Stimulated activated CD8-positive, alpha-beta memory T cell treated with anti-CD3 and anti-CD28 coated beads, Interleukin-15, amount 100 ng/mL, for 1 hour (primary cell): ENCODE data around the gene ADAMTS7.
"Not testable (repeated sequence)": the region's sequence is repeated elsewhere in the genome, so short reads cannot be mapped to it uniquely, and the experiment has no call there.

Source experiments
- DNase-seq: peaks from one replicate; pipeline ENCODE4 v3.0.0-alpha.2; 2020; ENCODE audit warnings: low read depth

Gene ADAMTS7

DNA sequence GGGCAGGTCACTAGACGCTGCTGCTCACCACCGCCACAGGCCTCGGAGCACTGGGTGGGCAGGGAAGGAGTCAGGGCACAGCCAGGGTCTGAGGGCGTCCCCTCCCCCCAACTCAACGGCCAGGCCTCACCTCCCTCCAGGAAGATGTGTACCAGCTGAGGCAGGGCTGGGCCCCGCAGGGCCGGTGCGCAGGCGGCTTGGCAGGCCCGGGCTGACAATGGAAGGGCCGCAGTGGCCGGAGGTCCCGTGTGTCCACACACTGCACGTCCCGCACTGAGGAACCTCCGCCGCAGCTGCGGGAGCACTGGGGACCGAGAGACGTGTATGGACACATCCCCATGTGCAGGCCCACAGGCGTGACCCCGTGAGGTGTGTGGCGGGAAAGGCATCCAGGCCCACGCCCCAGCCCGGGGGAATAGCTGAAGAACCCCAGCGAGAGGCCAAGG lies 47.4 kb downstream of the ADAMTS7 start:
- DNase-seq, result no peak

DNA sequence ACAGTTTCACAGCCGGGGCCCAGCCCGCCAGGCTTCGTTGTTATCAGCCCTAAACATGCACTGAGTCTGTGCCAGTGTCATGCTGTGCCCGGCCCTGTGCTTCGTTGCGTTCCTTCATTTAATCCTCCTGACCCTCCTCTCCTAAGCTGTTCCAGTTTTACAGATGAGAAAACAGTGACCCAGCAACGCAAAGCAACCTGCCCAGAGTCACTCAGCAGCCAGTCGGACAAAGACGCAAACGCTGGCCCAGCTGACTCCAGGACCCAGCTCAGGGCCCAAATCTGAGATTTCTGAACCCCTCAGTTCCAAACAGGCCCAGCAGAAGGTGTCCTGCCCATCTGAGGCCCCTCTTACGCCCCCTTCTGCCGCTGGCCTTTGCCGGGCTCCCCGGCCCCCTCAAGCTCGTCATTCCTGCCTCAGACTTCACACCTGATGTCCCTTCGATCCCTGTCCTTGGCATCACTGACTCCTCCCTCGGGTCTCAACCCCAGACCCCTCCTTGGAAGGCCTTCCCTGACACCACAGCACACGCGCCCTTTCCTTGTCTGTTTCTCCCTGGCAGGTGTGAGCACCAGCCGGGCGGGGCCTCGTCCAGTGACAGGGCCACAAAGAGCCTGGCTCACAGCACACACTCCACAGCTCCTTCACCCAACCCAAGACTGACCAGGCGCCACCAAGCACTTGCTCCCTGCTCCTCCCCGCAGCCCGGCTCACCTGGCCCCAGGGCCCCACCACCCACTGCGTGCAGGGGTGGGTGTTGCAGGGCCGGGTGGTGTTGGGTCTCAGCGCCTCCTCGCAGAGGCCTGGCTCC lies 48.1 kb downstream of the ADAMTS7 start:
- DNase-seq, result no peak

DNA sequence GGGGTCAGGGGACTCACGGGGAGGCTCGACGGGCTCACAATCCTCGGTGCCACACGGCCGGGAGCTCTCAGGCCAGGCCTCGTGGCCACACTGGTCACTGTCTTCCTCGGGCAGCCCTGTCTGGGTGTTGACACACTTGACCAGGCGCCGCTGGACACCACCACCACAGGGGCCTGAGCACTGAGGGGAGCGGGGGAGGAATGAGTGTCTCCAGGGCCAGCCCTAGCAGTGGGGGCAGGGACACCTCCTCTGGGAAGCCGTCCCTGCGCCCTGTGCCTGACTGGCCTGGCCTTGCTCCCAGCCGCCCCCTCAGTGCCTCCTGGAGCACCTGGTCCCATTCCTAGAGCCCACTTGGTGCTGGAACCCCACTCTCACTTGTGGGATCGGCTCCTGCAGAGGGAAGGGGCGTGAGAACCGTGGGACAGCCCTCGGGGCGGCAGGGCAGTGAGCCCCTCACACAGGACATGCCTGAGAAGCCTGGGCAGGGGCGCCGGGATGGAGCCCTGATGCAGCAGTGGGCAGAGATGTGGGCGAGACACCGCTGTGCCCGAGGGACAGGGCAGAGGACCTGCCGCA lies 48.8 kb downstream of the ADAMTS7 start:
- not testable (repeated sequence) for DNase-seq

DNA sequence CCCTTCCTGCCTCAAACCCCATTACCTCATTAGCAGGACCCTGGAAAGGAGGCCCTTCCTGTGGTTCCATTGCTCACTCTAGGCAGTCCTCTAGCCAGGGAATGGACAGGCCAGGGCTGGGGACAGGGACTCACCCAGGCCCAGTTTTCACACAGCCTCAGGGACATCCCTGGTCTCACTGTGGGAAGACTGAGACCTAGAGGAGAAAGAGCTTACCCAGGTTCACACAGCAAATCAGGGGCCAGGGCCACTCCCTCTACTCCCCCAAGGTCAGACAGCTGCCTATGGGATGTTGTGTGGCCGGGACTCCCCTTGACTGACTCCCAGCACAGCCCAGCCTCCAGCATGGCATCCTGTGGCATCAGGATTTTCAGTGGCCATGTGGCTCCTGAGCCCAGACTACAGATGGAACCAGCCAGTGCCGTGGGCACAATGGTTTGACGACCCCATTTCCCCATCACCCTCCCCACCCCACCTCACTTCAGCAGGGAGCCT lies 49.3 kb downstream of the ADAMTS7 start:
- DNase-seq, result no peak

DNA sequence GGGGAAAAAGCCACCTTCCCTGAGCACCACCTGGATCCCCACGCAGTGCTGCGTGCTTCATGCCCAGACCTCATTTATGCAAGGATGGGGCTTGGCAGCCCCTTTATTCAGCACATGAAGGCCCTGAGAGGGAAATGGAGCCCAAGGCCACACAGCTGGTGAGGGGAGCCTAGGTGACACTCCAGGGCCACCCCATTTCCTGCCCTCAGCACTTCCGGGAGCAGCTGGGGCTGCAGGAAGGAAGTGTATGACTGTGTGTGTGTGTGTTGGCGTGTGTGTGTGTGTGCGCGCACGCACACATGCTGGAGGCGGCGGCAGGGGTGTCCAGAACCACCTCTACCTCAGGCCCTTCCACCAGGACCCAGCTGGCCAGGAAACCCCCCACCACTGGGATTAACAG lies 49.8 kb downstream of the ADAMTS7 start:
- peak; percentile 29 for DNase-seq

DNA sequence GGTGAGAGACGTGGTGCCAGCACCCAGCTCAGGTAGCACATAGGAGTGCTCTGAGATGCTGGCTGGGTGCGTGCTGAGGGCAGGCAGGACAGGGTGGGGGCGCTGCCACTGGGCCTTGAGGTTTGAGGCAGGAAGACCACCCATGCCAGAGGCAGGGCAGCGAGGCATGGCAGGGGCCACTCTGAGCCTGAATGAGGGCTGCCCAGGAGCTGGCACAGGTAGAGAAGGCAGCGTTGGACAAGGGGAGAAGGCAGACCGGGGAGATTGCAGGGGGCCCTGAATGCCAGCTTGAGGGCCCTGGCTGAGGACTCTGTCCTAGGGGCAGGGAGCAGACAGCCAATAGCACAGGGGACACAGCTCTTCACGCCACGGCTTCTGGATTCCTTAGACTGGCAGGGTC lies 50.2 kb downstream of the ADAMTS7 start:
- DNase-seq, result no peak

DNA sequence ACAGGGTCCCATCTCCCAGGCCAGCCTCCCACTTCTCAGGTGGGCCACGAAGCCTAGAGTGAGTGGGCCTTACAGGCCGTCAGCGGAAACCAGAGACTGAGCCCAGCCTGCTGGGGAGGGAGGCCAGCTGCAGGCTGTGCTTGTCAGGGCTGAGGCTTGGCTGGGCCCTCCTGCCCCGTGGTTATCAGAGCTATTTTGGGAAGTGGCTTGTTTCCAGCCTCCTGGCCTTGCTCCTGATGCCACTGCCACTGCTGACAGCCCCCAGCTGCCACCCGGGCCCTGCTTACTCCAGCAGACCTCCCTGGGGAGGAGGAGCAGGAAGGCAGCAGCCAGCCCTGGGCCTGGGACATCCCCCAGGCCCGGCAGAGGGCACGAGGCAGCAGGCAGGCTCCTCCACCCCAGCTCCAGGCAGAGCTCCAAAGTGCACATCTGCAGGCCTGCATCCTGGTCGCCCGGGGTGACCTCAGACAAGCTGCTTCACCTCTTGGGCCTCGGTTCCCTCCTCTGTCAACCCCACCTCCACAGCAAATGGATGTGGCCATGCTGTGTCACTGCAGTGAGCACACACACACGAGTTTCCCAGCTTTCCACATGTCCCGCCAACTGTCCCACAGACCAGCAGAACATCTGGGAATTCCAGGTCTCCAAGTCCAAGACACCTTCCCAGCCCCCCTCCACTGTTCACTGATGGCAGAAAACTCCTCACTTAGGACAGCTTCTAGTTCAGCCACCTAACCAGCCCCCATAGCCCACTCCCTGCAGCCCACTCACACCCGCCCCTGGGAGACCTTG lies 51.0 kb downstream of the ADAMTS7 start:
- not testable (repeated sequence) for DNase-seq

DNA sequence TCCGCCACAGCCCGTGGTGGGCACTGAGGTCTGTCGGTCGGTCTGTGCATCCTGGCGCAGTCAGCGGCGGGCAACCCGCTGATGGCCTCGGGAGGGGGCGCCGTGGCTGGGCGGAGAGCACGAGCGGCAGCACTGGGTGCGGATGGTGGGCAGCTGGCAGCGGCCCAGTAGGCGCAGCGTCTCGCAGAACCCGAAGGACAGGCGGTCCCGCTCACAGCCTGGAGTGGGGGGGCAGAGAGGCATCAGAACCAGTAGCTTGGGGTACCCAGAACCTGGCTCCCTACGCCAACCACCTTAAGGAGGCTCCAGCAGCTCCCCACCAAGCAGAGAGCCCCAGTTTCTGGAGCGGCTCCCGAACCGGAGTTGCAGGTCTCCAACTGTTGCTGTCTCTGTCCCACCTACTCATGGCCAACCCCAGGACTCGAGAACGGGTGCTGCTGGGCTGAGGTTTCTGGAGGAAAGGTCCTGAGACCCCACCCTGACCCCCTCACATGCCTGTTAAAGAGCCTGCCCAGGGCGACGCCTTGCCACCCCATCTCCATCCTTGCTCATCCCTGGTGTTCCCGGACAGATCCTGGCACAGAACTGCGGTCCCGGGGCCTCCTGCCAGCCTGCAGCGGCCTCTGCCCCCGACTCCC lies 51.8 kb downstream of the ADAMTS7 start:
- DNase-seq, result not testable (repeated sequence)

DNA sequence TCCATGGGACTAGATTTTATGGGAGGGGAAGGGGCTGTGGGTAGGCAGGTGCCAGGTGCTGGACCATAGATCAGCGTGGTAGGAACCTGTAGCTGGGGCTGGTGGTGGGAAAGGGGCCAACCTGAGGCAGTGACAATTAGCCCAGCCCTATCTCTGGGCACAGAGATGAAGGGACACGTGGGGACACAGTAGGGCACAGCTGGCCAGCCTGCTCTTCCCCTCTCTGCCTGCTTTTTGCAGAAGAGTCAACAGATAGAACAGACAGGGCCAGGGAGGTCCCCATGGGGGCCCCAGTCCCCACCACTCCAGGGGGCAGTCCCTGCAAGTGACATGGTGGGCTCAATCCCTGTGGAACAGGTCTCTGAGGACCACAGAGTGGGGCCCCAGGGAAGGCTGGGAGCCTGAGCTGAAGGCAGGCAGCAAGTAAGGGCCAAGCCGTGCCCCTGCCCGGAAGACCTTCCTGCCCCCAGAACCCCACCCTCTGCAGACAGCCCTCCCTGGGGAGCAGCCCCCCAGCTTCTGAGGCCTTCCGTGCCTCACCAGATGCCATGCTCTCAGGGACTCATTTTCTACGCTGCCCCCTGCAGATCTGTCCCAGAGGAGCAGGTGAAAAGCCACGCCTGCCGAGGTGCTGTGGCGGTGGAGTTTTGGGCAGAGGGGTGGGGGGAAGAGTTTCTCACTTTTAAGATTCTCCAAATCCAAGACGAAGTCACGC lies 52.6 kb downstream of the ADAMTS7 start:
- DNase-seq, result not testable (repeated sequence)

DNA sequence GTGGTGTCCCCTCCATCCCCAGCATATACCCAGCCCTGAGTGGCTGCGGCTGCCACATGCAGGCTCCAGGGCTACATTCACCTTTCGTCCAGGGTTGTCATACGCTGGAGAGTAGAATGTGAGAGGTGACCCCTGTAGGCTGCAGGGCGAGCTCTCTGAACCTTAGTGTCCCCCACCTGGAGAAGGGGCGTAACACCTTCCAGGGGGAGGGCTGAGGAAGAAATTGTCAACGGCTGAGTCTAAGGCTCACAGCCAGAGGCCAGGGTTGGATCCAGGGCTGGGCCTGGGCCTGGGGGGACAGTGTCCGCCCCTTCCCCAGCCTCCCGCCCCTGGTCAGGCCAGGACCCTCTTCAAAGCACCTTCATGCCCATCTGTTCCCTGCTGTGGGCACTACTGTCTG lies 53.2 kb downstream of the ADAMTS7 start:
- DNase-seq, result not testable (repeated sequence)

DNA sequence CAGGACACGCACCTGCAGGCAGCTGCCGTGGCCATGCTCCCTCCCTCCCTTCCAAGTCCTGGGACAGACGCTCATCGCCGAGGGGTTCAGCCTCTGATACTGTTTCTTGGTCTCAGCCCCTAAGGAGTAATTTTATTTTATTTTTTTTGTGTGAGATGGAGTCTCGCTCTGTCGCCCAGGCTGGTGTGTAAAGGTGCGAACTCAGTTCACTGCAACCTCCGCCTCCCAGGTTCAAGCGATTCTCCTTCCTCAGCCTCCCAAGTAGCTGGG lies 53.7 kb downstream of the ADAMTS7 start:
- no peak for DNase-seq

DNA sequence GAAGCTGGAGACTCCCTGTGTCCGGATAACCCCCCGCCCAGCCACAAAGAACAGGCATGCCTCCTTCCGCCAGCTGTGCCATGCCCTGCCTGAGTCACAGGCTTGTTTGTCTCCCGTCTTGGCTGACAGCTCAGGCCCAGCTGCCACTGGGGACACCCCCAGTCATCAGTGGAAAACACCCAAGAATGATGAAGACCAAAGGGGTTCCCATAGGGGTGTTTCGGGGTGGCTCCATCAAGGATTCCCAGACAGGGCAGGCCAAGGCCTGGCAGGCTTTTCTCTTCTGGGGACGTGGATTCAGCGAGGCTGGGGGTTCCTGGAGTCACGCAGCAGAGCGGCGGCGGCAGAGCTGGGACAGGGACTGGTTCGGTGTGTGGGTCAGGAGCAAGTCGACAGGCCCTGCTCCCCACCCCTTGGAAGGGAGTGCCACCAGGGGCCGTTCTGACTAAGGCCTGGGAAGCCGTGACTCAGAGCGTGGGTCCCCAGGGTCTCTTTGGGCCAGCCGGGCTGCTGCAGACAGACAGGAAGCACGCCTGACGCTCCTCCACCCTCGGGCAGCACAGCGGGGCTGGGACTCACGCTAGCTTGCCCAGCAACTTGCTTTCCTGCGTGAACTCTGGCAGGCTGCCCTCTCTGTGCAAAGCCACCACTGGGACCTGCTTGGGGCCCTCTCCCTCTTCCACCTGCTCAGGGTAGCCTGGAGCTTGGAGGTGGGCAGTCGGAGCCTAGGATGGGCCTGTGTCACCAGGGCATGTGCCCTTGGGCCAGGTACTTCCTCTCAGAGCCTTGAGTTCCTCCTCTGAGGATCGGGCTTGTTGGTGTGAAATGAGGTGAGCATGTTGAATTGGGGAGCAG lies 54.3 kb downstream of the ADAMTS7 start:
- DNase-seq, result not testable (repeated sequence)

DNA sequence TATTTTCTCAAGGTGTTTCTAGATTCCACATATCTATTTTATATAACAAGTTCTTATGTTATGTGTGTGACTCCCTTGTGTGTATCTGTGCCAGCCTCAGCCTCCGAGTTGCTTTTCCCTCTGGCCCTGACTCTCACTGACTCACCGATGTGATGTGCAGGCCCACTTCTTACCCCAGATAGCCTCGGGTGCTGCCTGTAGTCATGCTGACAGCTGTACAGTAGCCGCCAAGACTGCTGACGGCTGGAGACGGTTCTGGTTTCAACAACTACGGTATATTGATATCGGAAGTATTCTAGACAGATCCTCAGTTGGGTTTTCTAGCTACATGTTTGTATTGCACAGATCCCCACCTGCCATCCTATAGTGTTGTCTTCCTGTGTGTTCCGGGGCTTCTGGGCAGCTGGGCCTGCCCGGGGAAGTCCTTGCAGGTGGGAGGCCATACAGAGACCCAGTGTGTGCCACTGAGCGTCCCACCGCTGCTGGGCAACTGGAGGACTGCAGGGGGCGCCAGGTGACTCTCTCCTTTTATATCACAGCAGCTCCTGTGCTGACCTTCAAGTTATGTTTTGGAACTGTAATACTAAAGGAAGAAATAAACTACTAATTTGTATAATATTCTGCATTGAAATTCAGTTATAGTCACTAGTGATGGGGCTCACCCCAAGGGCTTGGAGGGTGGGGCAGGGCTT lies 55.2 kb downstream of the ADAMTS7 start:
- not testable (repeated sequence) for DNase-seq

DNA sequence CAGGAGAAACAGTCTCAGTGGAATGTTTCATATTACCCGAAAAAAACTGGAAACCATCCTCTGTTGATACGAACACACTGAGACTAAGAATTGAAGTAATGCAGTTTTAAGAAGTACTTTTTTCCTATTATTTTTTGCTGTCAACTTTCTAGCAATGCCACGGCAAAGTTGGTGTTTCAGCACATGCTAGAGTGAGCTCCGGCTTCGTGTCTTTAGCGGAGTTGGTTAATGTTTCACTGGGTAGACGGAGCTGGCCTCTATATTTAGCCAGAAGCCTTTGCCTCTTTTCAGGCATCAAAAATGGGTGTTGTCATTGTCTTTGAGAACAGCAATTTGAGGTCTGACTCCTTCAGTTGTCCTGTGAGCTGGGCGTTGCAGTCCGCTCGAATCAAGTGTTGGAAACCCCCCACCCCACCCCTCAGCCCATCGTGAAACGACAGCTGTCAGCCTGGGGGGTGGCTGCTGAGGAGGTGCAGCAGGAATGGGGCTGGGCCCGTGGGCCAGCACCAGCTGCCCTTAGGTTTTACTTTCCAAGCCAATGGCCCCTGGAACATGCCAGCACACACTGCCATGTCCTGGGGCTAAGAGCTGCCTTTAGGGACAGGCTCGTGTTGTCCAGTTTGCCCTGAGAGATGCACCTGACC lies 56.5 kb downstream of the ADAMTS7 start:
- DNase-seq, result not testable (repeated sequence)

DNA sequence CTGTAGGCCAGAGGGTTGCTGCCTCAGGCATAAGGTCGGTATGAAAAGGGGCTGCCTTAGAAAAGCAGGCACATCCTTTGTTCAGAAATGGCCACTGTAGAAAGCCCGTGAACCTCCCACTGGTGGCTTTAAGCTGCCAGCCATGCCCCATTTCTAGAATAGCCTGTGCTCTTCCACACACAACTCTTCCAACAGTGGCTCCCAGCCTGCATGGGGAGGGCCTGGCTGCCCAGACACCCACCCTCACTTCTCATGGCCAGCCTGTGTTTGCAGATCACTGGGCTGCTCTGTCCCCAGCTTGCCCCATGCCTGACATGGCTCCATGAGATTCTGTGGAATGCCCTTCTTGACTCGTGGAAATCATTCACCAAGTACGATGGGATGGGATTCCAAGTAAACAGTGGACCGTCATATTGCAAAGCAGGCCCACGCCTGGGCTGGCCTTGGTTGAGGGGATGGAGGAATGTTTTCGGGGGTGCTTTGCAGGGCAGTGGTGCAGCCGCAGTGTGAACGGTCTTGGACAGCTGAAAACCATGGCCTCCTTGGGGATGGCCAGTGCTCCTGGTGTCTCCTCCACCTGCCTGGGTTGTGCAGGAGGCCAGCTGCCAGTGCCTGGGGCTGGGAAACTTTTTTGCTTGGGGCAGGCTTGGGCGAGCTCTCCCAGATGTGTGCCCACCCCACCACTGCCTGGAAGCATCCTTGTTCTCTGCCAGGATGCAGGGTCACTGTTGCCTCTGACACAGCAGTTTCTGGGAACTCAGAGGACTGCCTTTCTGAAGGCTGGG lies 57.3 kb downstream of the ADAMTS7 start:
- DNase-seq, result not testable (repeated sequence)

DNA sequence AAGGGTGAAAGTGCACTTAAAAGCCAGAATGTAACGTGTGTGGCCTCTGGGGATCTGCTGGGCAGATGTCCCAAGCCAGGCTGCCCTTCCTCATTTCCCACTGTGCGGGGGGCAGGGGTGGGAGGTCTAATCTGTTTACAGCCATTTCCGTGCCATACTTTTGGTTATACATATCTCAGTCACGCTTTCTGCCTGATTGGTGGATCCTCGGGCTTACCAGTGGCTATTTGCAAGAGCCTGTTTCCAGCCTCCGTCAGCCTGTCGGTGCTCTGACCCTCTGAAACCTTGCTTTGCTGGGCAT lies 58.0 kb downstream of the ADAMTS7 start:
- DNase-seq, result not testable (repeated sequence)

DNA sequence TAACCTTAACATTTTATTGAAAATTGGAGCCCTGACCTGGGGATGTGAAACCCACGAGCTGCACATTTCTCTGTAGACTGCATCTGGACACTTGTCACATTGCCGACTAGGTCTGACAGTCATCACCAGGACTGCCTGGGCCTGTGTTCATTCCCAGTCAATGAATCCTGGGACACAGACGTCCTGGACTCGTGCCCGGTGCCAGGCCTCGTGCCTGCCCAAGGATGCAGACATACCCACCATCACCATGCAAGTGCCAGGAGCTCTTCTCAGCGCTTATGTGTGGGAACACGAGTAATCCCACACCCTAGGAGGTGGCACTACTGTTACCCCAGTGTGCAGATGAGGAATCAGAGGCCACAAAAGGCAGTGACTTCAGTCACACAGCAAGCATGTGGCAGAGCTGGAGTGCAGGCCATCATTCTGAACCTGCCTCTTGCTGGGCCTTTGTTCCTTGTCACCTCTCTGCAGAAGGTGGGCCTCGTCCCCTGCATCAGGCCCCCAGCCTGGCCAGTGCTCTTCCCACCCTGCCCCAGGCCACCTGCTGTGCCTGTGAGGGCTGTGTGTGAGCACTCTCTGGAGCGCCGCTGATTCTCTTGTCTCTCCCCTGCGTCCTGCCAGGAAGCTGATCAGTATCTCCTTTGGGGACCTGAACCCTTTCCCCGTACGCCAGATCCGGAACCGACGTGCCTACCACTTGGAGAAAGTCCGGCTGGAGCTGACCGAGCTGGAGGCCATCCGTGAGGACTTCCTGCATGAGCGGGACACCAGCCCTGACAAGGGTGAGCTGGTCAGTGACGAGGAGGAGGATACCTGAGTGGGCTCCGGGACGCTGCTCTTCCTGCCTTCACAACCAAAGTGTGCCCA lies 58.5 kb downstream of the ADAMTS7 start:
- no peak for DNase-seq

DNA sequence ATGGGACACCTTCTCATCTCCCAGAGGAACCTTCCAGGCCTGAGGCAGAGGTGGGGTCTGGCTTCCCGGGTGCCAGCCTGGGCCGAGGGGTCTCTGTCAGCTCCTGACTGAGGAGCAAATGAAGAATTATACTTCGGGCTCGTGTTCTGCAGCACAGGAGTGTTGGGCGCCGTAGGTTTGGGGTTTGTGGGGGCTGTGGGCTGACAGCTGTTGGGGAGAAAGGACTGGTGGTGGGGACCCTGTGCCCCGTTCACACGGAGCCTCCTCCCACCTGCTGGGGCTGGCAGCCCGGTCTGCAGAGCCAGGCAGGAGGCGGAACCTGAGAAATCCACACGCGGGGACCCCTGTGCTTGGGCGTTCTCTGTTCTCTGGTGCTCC lies 59.7 kb downstream of the ADAMTS7 start:
- DNase-seq, result no peak
